ENCODE data around the gene AKAP7. TPM values are rescaled to one million over a fixed set of nuclear protein-coding genes. Genes with fewer than 3 reads are reported as not detected.

AKAP7 gene
- total and polyA plus RNA-seq, 4 donors: 21.5 to 67.1 (median 50.9) TPM

DNA sequence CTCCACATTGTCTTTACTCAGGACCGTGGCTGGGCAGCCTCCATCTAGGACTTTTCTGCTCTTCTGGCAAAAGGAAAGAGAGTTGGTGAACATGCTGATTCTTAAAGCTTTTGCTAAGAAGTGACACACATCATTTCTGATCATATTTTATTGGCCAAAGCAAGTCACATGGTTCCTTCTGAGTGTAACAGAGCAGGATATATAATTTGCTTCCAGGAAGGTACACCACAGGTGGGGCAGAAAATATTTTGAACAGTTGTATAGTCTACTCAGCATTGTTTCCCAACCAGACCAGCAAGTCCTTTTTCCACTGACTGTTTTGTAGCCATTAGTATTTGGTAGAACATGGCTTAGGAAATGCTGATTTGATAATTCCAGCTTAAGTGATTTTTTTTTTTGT, 73.5 kb downstream of the AKAP7 start:
- H3K36me3 ChIP-seq (ENCODE audit: control insufficient read depth, insufficient read depth, low read length): no peaks in the 10 kb centered on the region
- no peaks in the 10 kb centered on the region for H3K27me3 ChIP-seq (ENCODE audit: control insufficient read depth, insufficient read depth, low read length)
- no peak for DNase-seq (ENCODE audit: low read depth in 4 of 6, low spot score in 6 of 6)
- no peak overlapping the region for H3K27ac ChIP-seq (ENCODE audit: low read depth, low read length)
- H3K4me1 ChIP-seq (ENCODE audit: control insufficient read depth, insufficient read depth, low read length): no peaks in the 10 kb centered on the region
- no CpG with 5 or more reads among the region's 1 CpG for WGBS (ENCODE audit: insufficient coverage)
- no peaks in the 10 kb centered on the region for H3K9me3 ChIP-seq (ENCODE audit: control insufficient read depth, insufficient read depth, low read length)
- no peak overlapping the region for H3K4me3 ChIP-seq (ENCODE audit: low read depth, low read length)

DNA sequence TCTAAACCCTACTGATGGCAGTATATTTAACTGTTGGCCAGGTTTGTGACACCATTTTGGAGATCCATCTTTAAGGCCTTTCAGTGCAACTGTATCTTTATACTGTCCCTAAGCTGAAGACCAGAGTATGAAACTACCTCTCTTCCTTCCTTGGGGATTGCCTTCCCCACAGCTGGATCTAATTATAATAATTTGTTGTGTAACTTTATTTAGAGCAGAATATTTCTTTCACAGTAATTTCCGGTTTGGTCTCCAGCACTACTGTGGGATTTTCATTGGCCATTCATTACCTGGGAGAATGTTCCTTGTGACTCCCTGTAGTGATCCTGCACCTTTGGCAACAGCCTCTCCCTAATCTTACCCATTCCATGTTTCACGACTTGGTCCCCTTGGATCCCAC, 75.2 kb downstream of the AKAP7 start:
- Histone ChIP-seq H3K4me1 (ENCODE audit: control insufficient read depth, insufficient read depth, low read length) (peaks cover 4% of the 10 kb centered on the region), H3K9me3 (ENCODE audit: control insufficient read depth, insufficient read depth, low read length) (no peaks in the 10 kb centered on the region), H3K4me3 (ENCODE audit: low read depth, low read length) (no peak overlapping the region), H3K36me3 (ENCODE audit: control insufficient read depth, insufficient read depth, low read length) (peaks cover 2% of the 10 kb centered on the region), H3K27ac (ENCODE audit: low read depth, low read length) (no peak overlapping the region), H3K27me3 (ENCODE audit: control insufficient read depth, insufficient read depth, low read length) (no peaks in the 10 kb centered on the region)
- 80% methylated on average over 1 of the region's 2 CpGs for WGBS (ENCODE audit: insufficient coverage)
- no peak for DNase-seq (ENCODE audit: low read depth in 4 of 6, low spot score in 6 of 6)

DNA sequence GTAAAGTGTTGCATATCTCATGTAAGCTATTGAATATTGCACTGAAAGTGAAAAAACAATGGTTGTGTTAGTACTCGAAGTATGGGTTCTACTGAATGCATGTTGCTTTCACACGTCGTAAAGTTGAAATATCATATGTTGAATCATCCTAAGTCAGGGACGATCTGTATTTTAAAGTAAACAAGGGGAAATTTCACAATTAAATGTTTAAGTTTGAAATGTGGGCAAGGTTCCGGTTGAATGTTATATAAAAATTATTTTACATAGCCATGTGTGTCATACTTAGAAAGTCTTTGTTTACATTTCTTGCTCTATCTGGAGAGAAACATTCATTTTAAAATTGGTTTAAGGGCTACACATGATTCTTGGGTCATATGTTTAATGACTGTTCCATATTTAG, 76.8 kb downstream of the AKAP7 start:
- no peaks in the 10 kb centered on the region for H3K27me3 ChIP-seq (ENCODE audit: control insufficient read depth, insufficient read depth, low read length)
- WGBS (ENCODE audit: insufficient coverage): 90% methylated on average over 2 of the region's 5 CpGs
- H3K4me3 ChIP-seq (ENCODE audit: low read depth, low read length): no peak overlapping the region
- no peak overlapping the region for H3K27ac ChIP-seq (ENCODE audit: low read depth, low read length)
- H3K4me1 ChIP-seq (ENCODE audit: control insufficient read depth, insufficient read depth, low read length): peaks cover 4% of the 10 kb centered on the region
- DNase-seq (ENCODE audit: low read depth in 4 of 6, low spot score in 6 of 6): no peak
- H3K36me3 ChIP-seq (ENCODE audit: control insufficient read depth, insufficient read depth, low read length): peaks cover 2% of the 10 kb centered on the region
- no peaks in the 10 kb centered on the region for H3K9me3 ChIP-seq (ENCODE audit: control insufficient read depth, insufficient read depth, low read length)

GRCh38 chr6:131212913-131213312, 77.6 kb downstream of the AKAP7 start:
- no CpG with 5 or more reads among the region's 1 CpG for WGBS (ENCODE audit: insufficient coverage)

DNA sequence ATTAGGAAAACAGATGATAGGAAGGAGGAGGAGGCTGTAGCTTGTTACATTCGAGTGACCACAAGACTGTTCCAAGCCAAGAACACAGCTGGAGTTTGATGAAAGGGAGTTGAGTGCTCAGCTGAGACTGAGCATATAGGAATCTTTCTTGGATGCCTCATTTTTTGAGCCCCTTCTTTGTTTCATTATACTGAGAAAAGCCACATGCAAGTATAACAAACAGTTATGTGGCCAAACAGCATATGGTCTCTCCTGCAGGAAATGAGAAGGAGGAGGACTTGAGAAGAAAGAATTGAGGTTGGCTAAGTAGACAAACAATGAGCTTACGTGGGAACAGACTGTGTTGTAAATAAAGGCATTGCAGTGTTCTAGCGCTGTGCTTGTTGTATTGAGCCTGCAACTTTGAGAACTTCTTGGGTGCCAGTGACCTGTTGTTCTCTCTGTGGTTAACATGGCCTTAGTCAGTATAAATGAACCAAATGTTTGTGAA, 78.3 kb downstream of the AKAP7 start:
- Histone ChIP-seq H3K4me1 (ENCODE audit: control insufficient read depth, insufficient read depth, low read length) (peaks cover 4% of the 10 kb centered on the region), H3K27me3 (ENCODE audit: control insufficient read depth, insufficient read depth, low read length) (no peaks in the 10 kb centered on the region), H3K4me3 (ENCODE audit: low read depth, low read length) (no peak overlapping the region), H3K9me3 (ENCODE audit: control insufficient read depth, insufficient read depth, low read length) (no peaks in the 10 kb centered on the region), H3K27ac (ENCODE audit: low read depth, low read length) (peak overlapping the region; percentile 35), H3K36me3 (ENCODE audit: control insufficient read depth, insufficient read depth, low read length) (peaks cover 2% of the 10 kb centered on the region)
- 46% methylated on average over 3 of the region's 3 CpGs for WGBS (ENCODE audit: insufficient coverage)
- DNase-seq (ENCODE audit: low read depth in 4 of 6, low spot score in 6 of 6): peak in 3 of 6 donors; percentile 35 to 59 (median 59)

More at GRCh38 chr6:131212913-131213312, 77.6 kb downstream of the AKAP7 start:
- Histone ChIP-seq H3K4me3 (ENCODE audit: low read depth, low read length) (no peak overlapping the region), H3K27ac (ENCODE audit: low read depth, low read length) (no peak overlapping the region), H3K4me1 (ENCODE audit: control insufficient read depth, insufficient read depth, low read length) (peaks cover 4% of the 10 kb centered on the region), H3K36me3 (ENCODE audit: control insufficient read depth, insufficient read depth, low read length) (peaks cover 2% of the 10 kb centered on the region), H3K9me3 (ENCODE audit: control insufficient read depth, insufficient read depth, low read length) (no peaks in the 10 kb centered on the region), H3K27me3 (ENCODE audit: control insufficient read depth, insufficient read depth, low read length) (no peaks in the 10 kb centered on the region)
- DNase-seq (ENCODE audit: low read depth in 4 of 6, low spot score in 6 of 6): no peak

DNA sequence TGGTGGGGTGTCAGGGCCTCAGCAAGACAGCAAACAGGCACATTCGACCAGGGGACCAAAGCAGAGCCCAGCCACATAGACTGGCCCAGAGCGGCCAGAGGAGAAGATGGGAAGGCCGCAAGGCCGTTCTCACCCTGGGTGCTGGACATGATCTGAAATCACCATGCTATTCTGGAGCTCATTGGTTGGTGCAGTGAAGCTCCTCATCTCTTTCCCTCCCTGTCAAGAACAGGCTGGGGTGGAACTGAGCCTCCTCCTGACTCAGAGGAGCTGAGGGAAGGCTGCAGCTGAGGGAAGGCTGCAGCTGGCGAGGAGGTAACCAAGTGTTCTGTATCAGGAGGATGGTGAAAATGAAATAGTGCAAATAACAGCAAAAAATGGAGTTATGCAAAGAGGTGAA, 80.0 kb downstream of the AKAP7 start:
- H3K27ac ChIP-seq (ENCODE audit: low read depth, low read length): no peak overlapping the region
- peaks cover 2% of the 10 kb centered on the region for H3K36me3 ChIP-seq (ENCODE audit: control insufficient read depth, insufficient read depth, low read length)
- no peaks in the 10 kb centered on the region for H3K9me3 ChIP-seq (ENCODE audit: control insufficient read depth, insufficient read depth, low read length)
- no peaks in the 10 kb centered on the region for H3K27me3 ChIP-seq (ENCODE audit: control insufficient read depth, insufficient read depth, low read length)
- H3K4me1 ChIP-seq (ENCODE audit: control insufficient read depth, insufficient read depth, low read length): peaks cover 4% of the 10 kb centered on the region
- 93% methylated on average over 3 of the region's 5 CpGs for WGBS (ENCODE audit: insufficient coverage)
- no peak overlapping the region for H3K4me3 ChIP-seq (ENCODE audit: low read depth, low read length)
- DNase-seq (ENCODE audit: low read depth in 4 of 6, low spot score in 6 of 6): no peak

DNA sequence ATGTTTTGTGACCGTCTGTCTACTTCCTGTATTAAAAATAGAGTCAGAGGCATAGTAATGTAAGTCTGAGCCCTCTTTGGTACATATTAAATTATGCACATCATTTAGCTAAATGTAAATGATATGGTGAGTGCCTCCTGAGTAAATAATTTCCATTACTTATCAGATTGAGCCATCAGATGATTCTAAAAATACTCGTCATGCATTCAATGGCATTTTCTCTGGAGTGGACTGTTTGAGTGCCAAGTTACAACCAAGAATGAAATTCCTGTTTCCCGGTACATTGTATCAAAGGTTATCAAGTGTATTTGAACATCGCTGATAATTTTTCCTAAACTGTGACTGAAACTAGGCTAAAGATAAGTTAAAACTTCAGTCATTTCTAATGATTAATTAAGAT, 81.0 kb downstream of the AKAP7 start:
- H3K4me3 ChIP-seq (ENCODE audit: low read depth, low read length): no peak overlapping the region
- no peaks in the 10 kb centered on the region for H3K27me3 ChIP-seq (ENCODE audit: control insufficient read depth, insufficient read depth, low read length)
- H3K36me3 ChIP-seq (ENCODE audit: control insufficient read depth, insufficient read depth, low read length): peaks cover 2% of the 10 kb centered on the region
- no CpG with 5 or more reads among the region's 4 CpGs for WGBS (ENCODE audit: insufficient coverage)
- DNase-seq (ENCODE audit: low read depth in 4 of 6, low spot score in 6 of 6): no peak
- H3K4me1 ChIP-seq (ENCODE audit: control insufficient read depth, insufficient read depth, low read length): peaks cover 4% of the 10 kb centered on the region
- H3K27ac ChIP-seq (ENCODE audit: low read depth, low read length): no peak overlapping the region
- H3K9me3 ChIP-seq (ENCODE audit: control insufficient read depth, insufficient read depth, low read length): no peaks in the 10 kb centered on the region

GRCh38 chr6:131222773-131223172, 87.5 kb downstream of the AKAP7 start:
- no peak for DNase-seq (ENCODE audit: low read depth in 4 of 6, low spot score in 6 of 6)
- no peaks in the 10 kb centered on the region for H3K27me3 ChIP-seq (ENCODE audit: control insufficient read depth, insufficient read depth, low read length)
- H3K9me3 ChIP-seq (ENCODE audit: control insufficient read depth, insufficient read depth, low read length): no peaks in the 10 kb centered on the region
- WGBS (ENCODE audit: insufficient coverage): no CpG with 5 or more reads among the region's 2 CpGs
- H3K36me3 ChIP-seq (ENCODE audit: control insufficient read depth, insufficient read depth, low read length): no peaks in the 10 kb centered on the region
- no peak overlapping the region for H3K27ac ChIP-seq (ENCODE audit: low read depth, low read length)
- no peak overlapping the region for H3K4me3 ChIP-seq (ENCODE audit: low read depth, low read length)
- no peaks in the 10 kb centered on the region for H3K4me1 ChIP-seq (ENCODE audit: control insufficient read depth, insufficient read depth, low read length)

- Histone ChIP-seq H3K36me3 (ENCODE audit: control insufficient read depth, insufficient read depth, low read length) (no peaks in the 10 kb centered on the region), H3K4me1 (ENCODE audit: control insufficient read depth, insufficient read depth, low read length) (no peaks in the 10 kb centered on the region), H3K9me3 (ENCODE audit: control insufficient read depth, insufficient read depth, low read length) (no peaks in the 10 kb centered on the region), H3K27ac (ENCODE audit: low read depth, low read length) (no peak overlapping the region), H3K4me3 (ENCODE audit: low read depth, low read length) (no peak overlapping the region), H3K27me3 (ENCODE audit: control insufficient read depth, insufficient read depth, low read length) (no peaks in the 10 kb centered on the region)
- no CpG with 5 or more reads among the region's 1 CpG for WGBS (ENCODE audit: insufficient coverage)
- peak in 1 of 6 donors; percentile 43 for DNase-seq (ENCODE audit: low read depth in 4 of 6, low spot score in 6 of 6)
These were observed 88.1 kb downstream of the AKAP7 start for GRCh38 chr6:131223416-131223815.

DNA sequence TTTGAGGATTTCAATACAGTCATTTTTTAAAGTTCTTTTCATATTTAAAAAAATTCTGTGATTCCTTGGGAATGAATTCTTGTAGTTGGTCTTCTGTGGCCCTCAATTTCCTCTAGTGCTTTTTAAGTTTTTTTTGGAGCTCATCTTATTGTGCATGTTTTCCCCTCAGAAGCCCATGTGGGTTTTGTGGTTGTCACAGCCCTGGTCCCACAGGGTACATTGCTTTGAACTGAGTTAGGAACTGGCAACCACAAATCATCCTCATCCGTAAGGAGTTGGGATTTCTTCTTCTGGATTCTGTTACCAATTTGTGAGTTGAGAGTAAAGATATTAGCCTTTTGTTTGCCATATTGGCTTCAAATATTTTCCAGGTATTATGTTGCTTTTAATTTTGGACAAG, 89.9 kb downstream of the AKAP7 start:
- Histone ChIP-seq H3K27me3 (ENCODE audit: control insufficient read depth, insufficient read depth, low read length) (no peaks in the 10 kb centered on the region), H3K4me3 (ENCODE audit: low read depth, low read length) (no peak overlapping the region), H3K9me3 (ENCODE audit: control insufficient read depth, insufficient read depth, low read length) (no peaks in the 10 kb centered on the region), H3K4me1 (ENCODE audit: control insufficient read depth, insufficient read depth, low read length) (no peaks in the 10 kb centered on the region), H3K27ac (ENCODE audit: low read depth, low read length) (no peak overlapping the region), H3K36me3 (ENCODE audit: control insufficient read depth, insufficient read depth, low read length) (no peaks in the 10 kb centered on the region)
- no peak for DNase-seq (ENCODE audit: low read depth in 4 of 6, low spot score in 6 of 6)
- no CpG with 5 or more reads among the region's 1 CpG for WGBS (ENCODE audit: insufficient coverage)
